GM21390 (cell line): ENCODE measurements around the gene TMX1.
A peak's percentile ranks its signal among the peaks of the same experiment; 100 is the strongest.
"Not testable (repeated sequence)": the region's sequence is repeated elsewhere in the genome, so short reads cannot be mapped to it uniquely, and the experiment has no call there.

Experiments
- ATAC-seq: cut with Tn5 transposase; IDR thresholded peaks from one replicate; pipeline ENCODE4 v1.9.1; 2021; ENCODE audit not compliant: unreplicated experiment

The TMX1 gene

GRCh38 chr14:51239813-51240803 is at the start of gene TMX1:
Gene TMX1, plus strand, starts transcription at chr14:51240247. Its CDS starts 46 bp downstream, at chr14:51240293.
- peak; percentile 87 for ATAC-seq

- no peak for ATAC-seq
Observed at GRCh38 chr14:51201890-51202289, 38.2 kb upstream of the TMX1 start.

GRCh38 chr14:51202914-51203665 is 37.0 kb upstream of the TMX1 start:
- peak; percentile 73 for ATAC-seq

GRCh38 chr14:51203881-51204280 is 36.2 kb upstream of the TMX1 start:
- ATAC-seq, result no peak

GRCh38 chr14:51205486-51205885 is 34.6 kb upstream of the TMX1 start:
- no peak for ATAC-seq

- no peak for ATAC-seq
Observed at GRCh38 chr14:51206462-51206861, 33.6 kb upstream of the TMX1 start.

GRCh38 chr14:51207621-51208020 is 32.4 kb upstream of the TMX1 start:
- ATAC-seq, result no peak

GRCh38 chr14:51208982-51209381 is 31.1 kb upstream of the TMX1 start:
- ATAC-seq, result no peak

- ATAC-seq, result no peak
Observed at GRCh38 chr14:51209457-51209856, 30.6 kb upstream of the TMX1 start.

- no peak for ATAC-seq
Observed at GRCh38 chr14:51210594-51210993, 29.5 kb upstream of the TMX1 start.

- no peak for ATAC-seq
Observed at GRCh38 chr14:51211149-51211548, 28.9 kb upstream of the TMX1 start.

GRCh38 chr14:51216602-51217001 is 23.4 kb upstream of the TMX1 start:
- no peak for ATAC-seq

GRCh38 chr14:51219473-51220448 is 20.3 kb upstream of the TMX1 start:
- ATAC-seq, result no peak

GRCh38 chr14:51223463-51223862 is 16.6 kb upstream of the TMX1 start:
- ATAC-seq, result not testable (repeated sequence)

- no peak for ATAC-seq
Observed at GRCh38 chr14:51224551-51224950, 15.5 kb upstream of the TMX1 start.

- ATAC-seq, result no peak
Observed at GRCh38 chr14:51225751-51226150, 14.3 kb upstream of the TMX1 start.

- no peak for ATAC-seq
Observed at GRCh38 chr14:51228391-51228790, 11.7 kb upstream of the TMX1 start.

GRCh38 chr14:51228890-51229289 is 11.2 kb upstream of the TMX1 start:
- no peak for ATAC-seq

- ATAC-seq, result no peak
Observed at GRCh38 chr14:51236314-51236713, 3.7 kb upstream of the TMX1 start.

- no peak for ATAC-seq
Observed at GRCh38 chr14:51240804-51241380, 845 bp downstream of the TMX1 start.
